GM21786 (cell line): ENCODE measurements around the gene CKS2.

Source experiments
- ATAC-seq: cut with Tn5 transposase; IDR thresholded peaks from one replicate; pipeline ENCODE4 v1.9.1; 2021; ENCODE audit not compliant: unreplicated experiment

CKS2 gene

DNA sequence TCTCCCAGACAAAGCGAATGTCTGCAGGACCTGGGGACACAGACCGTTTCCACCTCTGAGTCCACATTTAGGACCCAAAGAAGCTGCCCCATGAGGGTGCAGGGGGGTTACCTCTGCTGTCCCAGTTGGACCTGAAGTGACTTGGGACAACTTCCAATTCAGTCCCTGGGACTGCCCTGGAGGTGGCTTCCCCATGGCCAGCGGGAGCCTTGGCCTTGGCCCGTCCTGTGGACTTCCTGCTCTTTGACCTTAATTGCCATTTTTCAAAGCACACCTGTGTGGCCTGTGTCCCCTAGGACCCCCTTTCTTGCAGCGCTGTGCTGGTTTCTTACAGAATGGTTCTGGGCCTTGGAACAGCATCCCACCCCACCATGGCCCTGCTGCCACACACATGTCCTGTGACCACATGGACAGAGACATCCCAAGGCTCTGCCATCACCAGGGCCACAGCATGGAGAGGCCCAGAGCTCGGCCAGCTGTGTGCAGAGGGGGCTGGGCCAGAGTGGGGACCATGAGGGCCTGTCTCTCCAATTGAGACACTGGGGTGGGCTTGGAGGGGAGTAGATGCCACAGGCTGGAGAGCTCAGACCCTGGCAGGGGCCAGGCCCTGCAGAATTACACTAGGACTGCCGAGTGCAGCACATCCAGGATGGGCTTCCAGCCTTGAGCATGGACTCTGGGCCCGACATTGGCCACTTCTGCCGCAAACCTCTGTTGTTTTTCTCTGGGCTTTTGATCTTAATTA lies 53.1 kb downstream of the CKS2 start:
- ATAC-seq, result no peak

DNA sequence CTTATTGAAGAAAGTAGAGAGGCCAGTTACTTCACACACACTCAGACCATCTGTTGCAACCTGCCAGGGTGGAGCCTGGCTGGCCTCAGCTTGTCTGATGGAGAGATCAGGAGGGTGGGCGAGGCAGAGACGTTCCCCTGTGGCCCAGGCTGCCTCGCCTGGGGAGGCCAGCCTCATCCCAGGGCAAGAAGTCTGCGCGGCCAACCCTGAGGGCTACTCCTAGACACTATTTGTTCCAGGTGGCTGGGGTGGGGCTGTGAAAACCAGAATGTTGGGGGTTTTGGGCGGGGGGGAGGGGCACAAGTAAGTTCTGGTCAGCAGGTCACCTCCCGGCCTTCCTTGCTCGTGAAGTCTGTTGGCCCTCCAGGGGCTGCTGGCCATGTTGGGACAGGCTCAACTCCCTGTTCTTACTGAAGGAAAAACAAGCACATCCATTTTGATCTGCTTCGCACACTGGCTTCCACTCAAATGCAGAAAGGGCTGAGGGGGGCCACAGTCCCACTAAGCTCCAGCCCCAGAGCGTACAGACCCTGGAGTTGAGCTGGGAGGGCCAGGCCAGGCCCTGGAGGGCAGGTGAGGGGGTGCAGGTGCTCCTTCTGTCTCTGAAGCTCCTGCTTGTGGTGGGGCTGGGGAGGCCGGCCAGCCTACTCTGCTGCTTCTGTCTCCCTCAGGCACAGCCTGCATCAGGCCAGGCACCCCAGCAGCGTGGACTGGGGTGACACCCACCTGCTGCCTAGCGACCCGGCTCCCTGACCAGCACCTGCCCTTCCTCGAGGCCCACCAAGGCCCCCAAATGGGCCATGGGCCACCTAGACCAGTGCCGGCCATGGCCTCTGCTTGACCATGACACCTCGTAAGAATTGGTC lies 53.9 kb downstream of the CKS2 start:
- no peak for ATAC-seq

DNA sequence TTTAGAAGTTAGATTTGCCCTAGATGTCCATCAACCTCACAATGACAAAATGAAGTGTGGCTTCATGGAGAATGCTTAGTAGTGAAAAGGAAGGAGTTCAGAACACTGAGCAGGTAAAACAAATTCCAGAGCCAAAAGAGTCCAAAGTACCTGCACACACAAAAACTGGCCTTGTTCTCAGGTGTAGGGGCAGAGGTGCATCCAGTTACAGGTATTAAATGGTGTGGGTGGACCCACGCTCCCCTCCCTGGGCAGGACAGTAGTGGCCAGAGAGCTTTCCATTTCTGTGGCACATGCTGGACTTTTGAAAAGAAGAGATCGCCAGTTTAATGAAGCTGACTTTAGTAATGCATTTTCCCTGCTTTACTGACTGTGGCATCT lies 54.5 kb downstream of the CKS2 start:
- no peak for ATAC-seq
